Osteoblast (primary cell): Measurements from ENCODE around the gene ZNF641. TPM values are rescaled to one million over a fixed set of nuclear protein-coding genes. Genes with fewer than 3 reads are reported as not detected.

Experiments used
- DNase-seq: peaks from one replicate; pipeline ENCODE4 v3.0.0; 2011; ENCODE audit warnings: low spot score, mixed read lengths; ENCODE audit not compliant: insufficient read length; ENCODE audit errors: missing footprints
- H2AFZ ChIP-seq: 2 replicates; pipeline ENCODE4 v1.6.0; 2011; ENCODE audit warnings: mild to moderate bottlenecking, low read length
- H3K27ac ChIP-seq: 2 replicates; pipeline ENCODE4 v1.5.1; 2011; ENCODE audit warnings: mild to moderate bottlenecking, low read depth, low read length, moderate library complexity
- H3K27me3 ChIP-seq: 2 replicates; pipeline ENCODE4 v1.6.0; 2012; ENCODE audit warnings: mild to moderate bottlenecking, control low read depth, inconsistent platforms, low read length, moderate library complexity; ENCODE audit not compliant: insufficient read depth
- H3K36me3 ChIP-seq: 2 replicates; pipeline ENCODE4 v1.5.1; 2011; ENCODE audit warnings: mild to moderate bottlenecking, low read length, control low read depth, moderate library complexity; ENCODE audit not compliant: insufficient read depth
- H3K4me1 ChIP-seq: 2 replicates; pipeline ENCODE4 v1.5.1; 2011; ENCODE audit warnings: mild to moderate bottlenecking, low read length, control low read depth, moderate library complexity; ENCODE audit not compliant: insufficient read depth
- H3K4me2 ChIP-seq: 2 replicates; pipeline ENCODE4 v1.6.0; 2011; ENCODE audit warnings: mild to moderate bottlenecking, low read length; ENCODE audit not compliant: insufficient read depth
- H3K4me3 ChIP-seq: fragments of 200-600 bp; sonication (generic); 3 replicates; pipeline ENCODE4 v1.5.1; 2012; ENCODE audit warnings: mild to moderate bottlenecking, low read length, inconsistent platforms; ENCODE audit not compliant: insufficient read depth
- H3K79me2 ChIP-seq: 2 replicates; pipeline ENCODE4 v1.6.0; 2012; ENCODE audit warnings: mild to moderate bottlenecking, low read length, control low read depth, inconsistent platforms; ENCODE audit not compliant: insufficient read depth
- H3K9me3 ChIP-seq: 2 replicates; pipeline ENCODE4 v1.5.1; 2011; ENCODE audit warnings: low read depth, low read length, control low read depth
- H4K20me1 ChIP-seq: 2 replicates; pipeline ENCODE4 v1.6.0; 2012; ENCODE audit warnings: mild to moderate bottlenecking, low read length, control low read depth; ENCODE audit not compliant: insufficient read depth
- total RNA-seq: library from RNA; depleted of rRNA; stranded (reverse); fragments of >200 nt; gene quantifications from 2 replicates; pipeline ENCODE4 v1.2.3, GENCODE V29; 2012
- TF ChIP-seq, protein P1 (sequence below): IDR thresholded peaks from 2 replicates; pipeline ENCODE4 v1.5.1; 2011; ENCODE audit warnings: mild to moderate bottlenecking, low read depth, low read length, moderate library complexity; ENCODE audit errors: extremely low read depth

Gene ZNF641
- total RNA-seq, 1 donor, result 14.1 TPM

DNA sequence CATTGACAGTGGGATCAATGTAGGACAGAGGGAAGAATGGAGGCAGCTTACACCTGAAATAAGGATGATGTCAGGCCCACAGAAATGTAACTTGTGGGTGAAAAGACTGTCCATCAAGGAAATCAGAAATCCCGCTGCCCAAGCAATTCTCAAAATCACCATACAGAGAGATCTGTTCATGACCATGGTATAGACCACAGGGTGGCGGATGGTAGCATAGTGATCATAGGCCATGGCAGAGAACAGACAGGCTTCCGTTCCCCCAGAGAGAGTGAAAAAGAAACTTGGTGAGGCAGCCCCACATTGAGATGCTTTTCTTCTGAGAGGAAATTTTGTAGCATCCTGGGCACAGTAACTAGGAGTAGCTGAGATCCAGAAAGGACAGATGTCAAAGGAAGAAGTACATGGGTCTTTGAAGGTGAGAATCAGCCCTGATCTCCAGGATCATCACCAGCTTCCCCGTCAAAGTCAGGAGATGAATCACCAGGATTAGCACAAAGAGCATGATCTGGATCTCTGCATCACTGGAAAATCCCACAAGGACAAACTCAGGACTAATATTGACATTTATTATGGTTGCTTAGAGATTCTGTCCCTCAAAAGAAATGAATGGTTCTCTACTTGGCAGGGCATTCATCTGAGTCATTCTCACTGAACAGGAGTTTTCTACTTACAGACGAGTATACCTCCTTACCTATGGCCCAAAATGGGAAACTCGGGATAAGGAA is 5.5 kb upstream of the ZNF641 start:
- no peaks in the 10 kb centered on the region for H3K36me3 ChIP-seq

DNA sequence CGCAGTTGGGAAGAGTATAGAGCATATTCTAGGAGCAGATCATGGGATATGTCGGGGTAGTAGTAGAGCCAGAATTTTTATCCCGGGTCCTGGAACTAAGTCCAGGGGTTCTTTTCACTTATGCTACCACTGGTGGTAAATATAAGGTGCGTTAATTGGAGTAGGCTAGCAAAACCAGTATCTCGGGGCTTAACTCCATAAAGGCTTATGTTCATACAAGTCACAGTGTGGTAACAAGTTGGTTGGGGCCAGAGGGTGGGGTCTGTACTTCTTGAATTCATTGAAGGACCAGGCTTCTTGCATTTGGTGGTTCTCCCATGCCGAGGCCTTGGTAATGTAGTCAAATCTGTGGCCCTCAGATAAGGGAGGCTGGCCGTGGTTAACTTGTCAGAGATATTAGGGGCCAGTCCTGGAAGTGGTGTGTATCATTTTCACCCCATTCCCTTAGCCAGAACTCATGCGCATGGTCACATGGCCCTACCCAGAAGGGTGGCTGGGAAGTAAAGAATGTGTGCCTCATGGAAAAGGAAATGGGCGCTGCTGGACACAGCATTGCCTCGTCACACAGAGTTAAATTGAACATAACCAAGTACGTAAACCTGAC is 1.5 kb upstream of the ZNF641 start:
- Histone ChIP-seq H3K79me2 (no peaks in the 10 kb centered on the region), H3K27ac (no peak overlapping the region), H3K27me3 (no peaks in the 10 kb centered on the region), H3K36me3 (peaks cover 6% of the 10 kb centered on the region), H3K4me2 (no peak overlapping the region), H3K9me3 (no peaks in the 10 kb centered on the region), H3K4me3 (no peak overlapping the region), H4K20me1 (no peaks in the 10 kb centered on the region), H3K4me1 (peaks cover 16% of the 10 kb centered on the region), H2AFZ (no peak overlapping the region)
- no peak for DNase-seq
- TF ChIP-seq, protein P1, sequence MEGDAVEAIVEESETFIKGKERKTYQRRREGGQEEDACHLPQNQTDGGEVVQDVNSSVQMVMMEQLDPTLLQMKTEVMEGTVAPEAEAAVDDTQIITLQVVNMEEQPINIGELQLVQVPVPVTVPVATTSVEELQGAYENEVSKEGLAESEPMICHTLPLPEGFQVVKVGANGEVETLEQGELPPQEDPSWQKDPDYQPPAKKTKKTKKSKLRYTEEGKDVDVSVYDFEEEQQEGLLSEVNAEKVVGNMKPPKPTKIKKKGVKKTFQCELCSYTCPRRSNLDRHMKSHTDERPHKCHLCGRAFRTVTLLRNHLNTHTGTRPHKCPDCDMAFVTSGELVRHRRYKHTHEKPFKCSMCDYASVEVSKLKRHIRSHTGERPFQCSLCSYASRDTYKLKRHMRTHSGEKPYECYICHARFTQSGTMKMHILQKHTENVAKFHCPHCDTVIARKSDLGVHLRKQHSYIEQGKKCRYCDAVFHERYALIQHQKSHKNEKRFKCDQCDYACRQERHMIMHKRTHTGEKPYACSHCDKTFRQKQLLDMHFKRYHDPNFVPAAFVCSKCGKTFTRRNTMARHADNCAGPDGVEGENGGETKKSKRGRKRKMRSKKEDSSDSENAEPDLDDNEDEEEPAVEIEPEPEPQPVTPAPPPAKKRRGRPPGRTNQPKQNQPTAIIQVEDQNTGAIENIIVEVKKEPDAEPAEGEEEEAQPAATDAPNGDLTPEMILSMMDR, result no peak

More for the DNA sequence above, 5.5 kb upstream of the ZNF641 start:
- Histone ChIP-seq H3K27ac (no peak overlapping the region), H3K4me1 (peaks cover 3% of the 10 kb centered on the region), H3K79me2 (no peaks in the 10 kb centered on the region), H4K20me1 (no peaks in the 10 kb centered on the region), H3K4me2 (no peak overlapping the region), H3K27me3 (no peaks in the 10 kb centered on the region), H3K9me3 (no peaks in the 10 kb centered on the region), H3K4me3 (no peak overlapping the region), H2AFZ (no peak overlapping the region)
- peak; percentile 57 for DNase-seq
- TF ChIP-seq, protein P1, result no peak

DNA sequence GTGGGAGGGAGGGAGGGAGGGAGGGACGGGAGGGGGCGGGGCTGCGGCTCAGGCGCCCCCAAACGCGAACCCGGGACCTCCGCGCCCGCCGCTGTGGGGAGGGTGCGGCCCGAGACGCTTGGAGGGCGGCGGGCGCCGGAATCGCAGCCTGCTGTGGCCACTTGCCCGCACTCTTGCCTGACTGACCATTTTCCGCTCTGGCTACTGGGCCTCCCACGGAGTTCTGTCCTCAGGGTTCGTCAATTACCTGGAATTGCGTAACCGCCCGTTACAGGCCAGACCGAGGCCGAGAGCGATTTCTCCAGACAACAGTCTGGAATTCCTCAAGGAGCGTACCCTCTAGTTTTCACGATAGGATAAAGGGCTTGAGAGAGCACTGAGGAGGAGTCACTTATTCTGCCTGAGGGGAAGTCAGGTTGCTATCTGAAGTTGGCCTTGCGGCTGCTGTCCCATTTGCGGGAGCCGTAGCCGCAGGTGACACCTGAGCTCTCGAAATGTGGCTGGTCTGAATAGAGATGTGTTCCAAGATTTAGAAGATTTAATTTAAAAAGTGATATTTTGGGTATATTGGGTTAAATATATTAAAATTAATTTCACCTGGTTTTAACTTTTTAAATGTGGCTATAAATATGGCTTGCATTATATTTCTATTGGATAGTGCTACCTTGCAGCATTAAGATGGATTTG is 446 bp upstream of the ZNF641 start:
- H3K4me3 ChIP-seq, result peak overlapping the region; percentile 73
- TF ChIP-seq, protein P1, result no peak
- peak overlapping the region; percentile 47 for H3K27ac ChIP-seq
- no peaks in the 10 kb centered on the region for H4K20me1 ChIP-seq
- peak overlapping the region; percentile 90 for H3K4me2 ChIP-seq
- H3K4me1 ChIP-seq, result peaks cover 16% of the 10 kb centered on the region
- peak; percentile 92 for DNase-seq
- no peaks in the 10 kb centered on the region for H3K79me2 ChIP-seq
- peak overlapping the region; percentile 79 for H2AFZ ChIP-seq
- H3K27me3 ChIP-seq, result no peaks in the 10 kb centered on the region
- no peaks in the 10 kb centered on the region for H3K9me3 ChIP-seq
- H3K36me3 ChIP-seq, result peaks cover 12% of the 10 kb centered on the region

GRCh38 chr12:48349471-48349870 is 1.2 kb downstream of the ZNF641 start:
- peak overlapping the region; percentile 56 for H3K27ac ChIP-seq
- peaks cover 16% of the 10 kb centered on the region for H3K4me1 ChIP-seq
- H3K9me3 ChIP-seq, result no peaks in the 10 kb centered on the region
- H3K27me3 ChIP-seq, result no peaks in the 10 kb centered on the region
- H3K36me3 ChIP-seq, result peaks cover 13% of the 10 kb centered on the region
- peak overlapping the region; percentile 96 for H2AFZ ChIP-seq
- H3K4me2 ChIP-seq, result peak overlapping the region; percentile 88
- peak; percentile 88 for DNase-seq
- H4K20me1 ChIP-seq, result no peaks in the 10 kb centered on the region
- H3K79me2 ChIP-seq, result no peaks in the 10 kb centered on the region
- TF ChIP-seq, protein P1, result no peak
- H3K4me3 ChIP-seq, result peak overlapping the region; percentile 73
